ENCODE results near the gene C1orf21.

Gene C1orf21

DNA sequence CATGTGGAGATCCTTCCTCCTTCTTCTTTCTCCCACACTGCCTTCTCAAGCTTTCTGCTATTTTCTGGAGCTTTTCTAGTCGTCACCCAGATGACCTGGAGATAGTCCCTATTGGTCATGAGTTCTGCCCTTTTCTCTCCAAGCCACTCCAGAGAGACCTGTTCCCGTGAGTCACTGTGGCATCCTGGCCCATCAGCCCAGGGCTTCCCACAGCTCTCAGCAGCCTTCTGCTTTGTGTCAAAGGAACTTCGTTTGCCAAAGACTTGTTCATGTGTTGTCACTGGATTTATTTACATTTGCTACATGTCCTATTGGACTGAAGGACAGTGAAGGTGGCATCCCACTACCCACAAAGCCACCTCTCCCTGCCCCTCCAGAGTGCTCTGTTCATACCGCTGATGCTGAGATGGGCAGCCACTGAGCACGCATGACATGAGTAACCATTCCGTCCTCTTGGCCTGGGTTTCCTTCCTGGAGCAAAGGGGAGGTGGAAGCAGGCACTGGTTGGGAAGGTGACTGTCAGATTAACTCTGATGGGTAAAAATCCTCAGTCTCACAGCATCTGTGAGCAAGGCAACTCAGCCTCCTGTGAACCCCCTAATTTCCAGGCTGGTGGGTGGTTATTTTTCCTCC, 248.6 kb downstream of the C1orf21 start:
- DNase-seq = no peak

DNA sequence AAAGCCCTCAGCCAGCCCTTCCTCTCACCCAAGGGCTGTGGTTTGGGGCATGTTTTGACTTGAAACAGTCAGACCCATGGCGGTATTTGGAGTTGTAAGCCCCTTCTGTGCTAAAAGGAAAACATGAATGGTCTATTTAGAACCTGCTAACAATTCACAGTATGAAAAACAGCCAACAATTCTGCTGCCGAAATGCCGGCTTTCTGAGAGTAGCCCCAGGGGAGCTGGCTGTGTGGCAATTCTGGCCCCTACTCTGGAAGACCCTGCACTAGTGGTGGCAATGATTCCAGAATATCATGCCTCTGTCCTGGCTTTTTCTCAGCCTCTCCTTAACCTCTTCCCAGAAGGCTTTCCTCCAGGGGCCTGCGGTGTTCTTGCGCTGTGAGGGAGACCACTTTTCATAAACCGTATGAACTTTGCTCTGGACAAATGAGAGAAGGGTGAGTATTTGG, 249.2 kb downstream of the C1orf21 start:
- DNase-seq = no peak

- no peak for DNase-seq
These were observed 250.9 kb downstream of the C1orf21 start for GRCh38 chr1:184637664-184638240.

- DNase-seq = no peak
These were observed 252.4 kb downstream of the C1orf21 start for GRCh38 chr1:184639205-184639604.

- no peak for DNase-seq
These were observed 253.7 kb downstream of the C1orf21 start for GRCh38 chr1:184640505-184640904.

DNA sequence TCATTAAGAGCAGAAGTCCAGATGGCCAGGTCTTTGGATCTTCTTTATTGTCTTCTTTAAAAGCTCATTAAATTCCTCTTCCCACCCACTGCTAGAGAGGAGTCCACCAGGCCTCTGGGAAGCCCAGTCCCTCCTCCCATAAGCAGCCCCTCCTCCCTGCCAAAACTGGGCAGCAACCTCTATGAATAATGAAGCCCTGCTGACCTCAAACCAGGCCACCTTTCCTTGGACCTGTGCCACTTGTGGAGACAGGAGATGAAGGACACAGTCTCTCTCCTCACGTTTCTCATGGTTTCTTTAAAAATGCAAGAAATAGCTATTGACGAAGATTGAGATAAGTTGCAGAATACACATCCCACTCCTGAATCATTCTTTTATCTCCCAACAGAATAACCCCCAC, 255.1 kb downstream of the C1orf21 start:
- no peak for DNase-seq

GRCh38 chr1:184643661-184644060, 256.8 kb downstream of the C1orf21 start:
- no peak for DNase-seq

GRCh38 chr1:184644771-184645170, 257.9 kb downstream of the C1orf21 start:
- no peak for DNase-seq

DNA sequence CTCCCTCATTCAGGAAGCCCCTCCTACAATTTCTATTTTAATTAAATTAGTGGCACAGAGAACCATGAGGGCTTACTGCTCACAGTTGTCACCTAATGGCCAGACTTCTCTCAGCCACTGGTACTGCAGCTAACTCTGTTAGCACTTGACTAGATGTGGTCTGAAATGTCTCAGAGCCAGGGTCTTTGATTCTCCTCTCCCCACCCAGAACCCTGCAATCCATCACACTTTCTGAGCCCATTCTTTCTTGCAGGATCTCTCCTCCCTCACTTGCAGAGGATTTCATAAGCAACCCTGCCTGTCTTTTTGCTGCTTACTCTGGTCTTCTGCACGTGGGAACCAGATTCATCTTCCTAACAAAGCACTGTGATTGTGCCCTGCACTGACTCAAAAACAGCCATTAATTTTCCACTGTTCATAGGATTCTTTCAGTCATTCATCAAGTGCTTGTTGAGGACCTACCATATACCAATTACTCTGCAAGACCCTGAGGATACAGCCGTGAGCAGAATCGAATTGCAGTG, 259.4 kb downstream of the C1orf21 start:
- no peak for DNase-seq

DNA sequence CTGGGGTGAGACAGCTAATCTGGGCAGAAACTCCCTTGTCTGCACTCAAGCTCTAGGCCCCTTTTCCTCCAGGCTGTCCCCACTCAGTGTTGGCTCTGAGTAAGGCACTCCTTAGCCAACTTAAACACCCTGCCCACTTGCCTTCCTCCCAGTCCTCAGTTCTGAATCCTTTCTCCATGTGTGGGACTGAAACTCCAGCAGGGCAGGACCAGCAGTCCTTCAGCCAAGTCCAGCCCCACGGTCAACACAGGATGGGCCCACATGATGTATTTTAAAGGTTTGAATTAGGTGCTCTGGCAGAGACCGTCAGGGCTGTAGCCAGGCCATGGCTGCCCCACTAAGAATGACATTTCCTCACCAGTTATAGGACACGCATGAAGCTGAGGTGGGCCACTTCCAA, 260.0 kb downstream of the C1orf21 start:
- no peak for DNase-seq

- DNase-seq = no peak
These were observed 260.6 kb downstream of the C1orf21 start for GRCh38 chr1:184647471-184647870.

GRCh38 chr1:184648160-184648855, 261.5 kb downstream of the C1orf21 start:
- DNase-seq = no peak

GRCh38 chr1:184648856-184649201, 262.0 kb downstream of the C1orf21 start:
- no peak for DNase-seq

DNA sequence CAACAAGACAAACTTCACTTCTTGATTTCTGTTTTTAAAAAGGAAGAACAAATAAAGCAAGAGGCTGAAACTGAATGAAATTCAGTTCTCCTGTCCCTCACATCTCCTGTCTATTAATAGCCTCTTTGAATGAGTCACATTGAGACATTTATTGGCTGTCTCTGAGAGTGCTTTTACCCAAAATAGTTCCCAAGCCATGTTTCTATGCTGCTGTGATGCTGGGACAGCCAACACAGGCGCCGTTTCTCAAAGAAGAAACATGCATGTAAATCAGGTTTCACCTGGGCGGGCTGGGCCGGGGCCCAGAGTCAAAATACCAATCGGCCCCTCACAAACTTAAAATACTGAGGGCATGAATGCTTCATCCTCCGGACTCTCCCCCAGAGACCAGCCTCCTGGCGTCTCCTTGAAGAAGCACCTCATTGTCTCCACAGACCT, 262.6 kb downstream of the C1orf21 start:
- no peak for DNase-seq

- DNase-seq = no peak
These were observed 263.5 kb downstream of the C1orf21 start for GRCh38 chr1:184650177-184650866.

GRCh38 chr1:184655185-184655584, 268.4 kb downstream of the C1orf21 start:
- DNase-seq = no peak

- DNase-seq = no peak
These were observed 269.4 kb downstream of the C1orf21 start for GRCh38 chr1:184656221-184656620.

DNA sequence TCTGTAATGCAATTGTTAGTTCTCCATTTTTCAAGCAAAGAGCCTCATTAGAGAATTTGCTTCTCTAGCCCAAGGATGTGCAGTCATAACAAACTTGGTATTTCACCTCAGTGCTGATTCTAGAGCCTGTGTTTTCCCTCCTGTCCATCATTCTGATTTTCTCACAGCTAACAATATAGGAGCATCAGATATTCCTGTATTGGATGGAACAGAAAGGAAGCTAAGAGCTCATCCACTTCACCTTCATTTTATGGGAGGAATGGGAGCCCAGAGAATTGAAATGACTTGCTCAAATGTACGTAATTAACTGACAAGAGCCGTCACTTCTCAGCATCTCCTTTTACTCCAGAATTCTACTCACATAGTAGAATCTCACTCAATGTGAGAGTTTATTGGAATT, 271.2 kb downstream of the C1orf21 start:
- DNase-seq = no peak

- DNase-seq = no peak
These were observed 273.8 kb downstream of the C1orf21 start for GRCh38 chr1:184660462-184661191.

DNA sequence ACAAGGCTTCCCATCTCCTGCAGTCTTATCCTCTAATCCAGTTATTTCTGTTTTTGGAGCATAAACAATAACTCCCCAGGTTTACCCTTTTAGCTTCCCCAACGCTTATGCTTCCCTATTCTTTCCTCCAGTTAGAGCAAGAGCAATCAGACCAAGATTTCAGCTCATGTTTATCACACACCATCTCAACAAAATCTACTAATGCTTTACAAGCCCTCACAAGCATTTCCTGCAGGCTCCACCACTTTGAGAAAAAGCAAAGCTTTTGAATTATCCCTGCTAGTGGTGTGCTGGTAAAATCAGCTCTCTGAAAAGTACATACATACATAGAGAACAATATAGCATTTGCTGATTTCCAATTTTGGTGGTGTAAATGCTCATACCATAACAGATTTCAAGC, 275.0 kb downstream of the C1orf21 start:
- DNase-seq = no peak

- no peak for DNase-seq
These were observed 277.3 kb downstream of the C1orf21 start for GRCh38 chr1:184664042-184664660.

DNA sequence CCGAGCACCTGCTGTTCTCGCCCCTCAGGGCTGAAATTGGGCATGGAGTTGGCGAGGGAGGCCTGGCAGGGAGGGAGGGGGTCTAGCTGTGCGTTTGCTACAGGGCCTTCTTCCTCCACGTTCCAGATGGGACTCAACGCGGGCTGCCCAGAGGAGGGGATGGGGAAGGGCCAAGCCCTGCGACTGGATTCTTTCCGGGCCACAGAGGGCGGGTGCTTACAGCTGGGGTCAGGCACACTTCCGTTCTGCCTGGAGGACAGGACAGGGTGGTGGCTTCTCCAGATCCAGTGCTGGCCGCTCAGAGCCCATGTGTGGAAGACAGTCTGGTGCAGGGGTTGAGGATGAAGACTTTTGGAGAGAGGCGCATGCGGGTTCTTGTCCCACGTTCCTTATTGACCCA, 277.8 kb downstream of the C1orf21 start:
- DNase-seq = no peak

All from activated naive CD4-positive, alpha-beta T cell treated with anti-CD3 and anti-CD28 coated beads, Interleukin-2, amount 50 U/mL, for 16 hours (primary cell).